Natural killer cell treated with Interleukin-12 subunit alpha and Interleukin-12 subunit beta and Interleukin-15 and Interleukin-18, amount 100 ng/mL, for 72 hours (primary cell): ENCODE measurements around the gene TAC3. TPM values are rescaled to one million over a fixed set of nuclear protein-coding genes. Genes with fewer than 3 reads are reported as not detected.
"Not testable (repeated sequence)": the region's sequence is repeated elsewhere in the genome, so short reads cannot be mapped to it uniquely, and the experiment has no call there.

Experiments used
- ATAC-seq, 2 donors: fragments of 150-1000 bp; cut with Tn5 transposase in 1 of 2; sonication (Bioruptor Pico), chemical (Tn5 transposase) in 1 of 2; 2 replicates each; pipeline ENCODE4 v1.10.0; 2021
- DNase-seq: peaks from one replicate; pipeline ENCODE4 v3.0.0; 2022; ENCODE audit warnings: low spot score
- H3K27ac Mint-ChIP-seq, 2 donors: 1 replicate in 1 of 2; 2 replicates in 1 of 2; pipeline ENCODE4 v1.8.0; 2022; ENCODE audit warnings: mixed read lengths in 2 of 2, mild to moderate bottlenecking in 1 of 2, moderate library complexity in 1 of 2
- H3K27me3 Mint-ChIP-seq, 2 donors: 1 replicate in 1 of 2; 2 replicates in 1 of 2; pipeline ENCODE4 v1.8.0; 2022; ENCODE audit warnings: mixed read lengths in 2 of 2
- H3K36me3 Mint-ChIP-seq: one replicate; pipeline ENCODE4 v1.8.0; 2022; ENCODE audit warnings: mixed read lengths
- H3K4me1 Mint-ChIP-seq, 2 donors: 1 replicate in 1 of 2; 2 replicates in 1 of 2; pipeline ENCODE4 v1.8.0; 2022; ENCODE audit warnings: low read depth in 2 of 2, mixed read lengths in 2 of 2, mild to moderate bottlenecking in 1 of 2
- H3K4me3 Mint-ChIP-seq: one replicate; pipeline ENCODE4 v1.8.0; 2022; ENCODE audit warnings: mixed read lengths
- H3K9me3 Mint-ChIP-seq: 2 replicates; pipeline ENCODE4 v1.8.0; 2022; ENCODE audit warnings: mixed read lengths
- total RNA-seq, 2 donors: library from RNA; stranded (reverse); gene quantifications; one replicate each; pipeline ENCODE4 v1.2.3, GENCODE V29; 2022

Gene TAC3
- total RNA-seq, 2 donors from 2014 or later, result 0.45 TPM; not detected in 1

- Mint-ChIP-seq H3K36me3 (no peaks in the 10 kb centered on the region), H3K9me3 (no peaks in the 10 kb centered on the region), H3K4me1 (peaks cover 16 to 20% of the 10 kb centered on the region in 2 donors), H3K27me3 (peaks cover 0 to 16% of the 10 kb centered on the region in 2 donors), H3K27ac (peak overlapping the region in 1 of 2 donors; percentile 22), H3K4me3 (no peak overlapping the region)
- no peak for ATAC-seq
- no peak for DNase-seq
Observed at GRCh38 chr12:57027011-57027804, 10.9 kb upstream of the TAC3 start.

GRCh38 chr12:57025196-57025595 lies 8.9 kb upstream of the TAC3 start:
- no peak overlapping the region for H3K27ac Mint-ChIP-seq
- no peak for DNase-seq
- H3K27me3 Mint-ChIP-seq, result peaks cover 0 to 16% of the 10 kb centered on the region in 2 donors
- no peaks in the 10 kb centered on the region for H3K9me3 Mint-ChIP-seq
- no peak overlapping the region for H3K4me3 Mint-ChIP-seq
- peaks cover 8 to 11% of the 10 kb centered on the region in 2 donors for H3K4me1 Mint-ChIP-seq
- H3K36me3 Mint-ChIP-seq, result no peaks in the 10 kb centered on the region
- ATAC-seq, result no peak

DNA sequence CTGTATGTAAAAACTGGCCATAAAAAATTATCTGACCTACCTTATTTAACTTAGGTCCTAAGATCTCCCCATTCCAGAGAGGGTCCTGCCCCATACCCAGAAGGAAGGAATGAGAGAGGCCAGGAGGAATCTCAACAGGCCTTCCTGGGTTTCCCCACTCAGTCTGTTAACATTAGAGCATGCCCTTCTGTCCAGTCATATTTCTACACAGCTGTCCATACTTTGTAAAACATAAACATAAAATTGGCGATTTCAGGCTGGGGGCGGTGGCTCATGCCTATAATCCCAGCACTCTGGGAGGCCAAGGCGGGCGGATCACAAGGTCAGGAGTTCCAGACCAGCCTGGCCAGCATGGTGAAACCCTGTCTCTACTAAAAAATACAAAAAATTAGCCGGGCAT lies 6.0 kb upstream of the TAC3 start:
- peaks cover 0 to 10% of the 10 kb centered on the region in 2 donors for H3K27me3 Mint-ChIP-seq
- not testable (repeated sequence) for H3K4me1 Mint-ChIP-seq, ATAC-seq

GRCh38 chr12:57019983-57020719 lies 3.8 kb upstream of the TAC3 start:
- Mint-ChIP-seq H3K36me3 (no peaks in the 10 kb centered on the region), H3K27ac (no peak overlapping the region), H3K27me3 (peaks cover 5 to 7% of the 10 kb centered on the region in 2 donors), H3K9me3 (no peaks in the 10 kb centered on the region), H3K4me3 (no peak overlapping the region), H3K4me1 (no peaks in the 10 kb centered on the region)
- ATAC-seq (no peak), DNase-seq (no peak)

More for the DNA sequence above, 6.0 kb upstream of the TAC3 start:
- not testable (repeated sequence) for H3K36me3 Mint-ChIP-seq, DNase-seq, H3K9me3 Mint-ChIP-seq, H3K4me3 Mint-ChIP-seq, H3K27ac Mint-ChIP-seq

DNA sequence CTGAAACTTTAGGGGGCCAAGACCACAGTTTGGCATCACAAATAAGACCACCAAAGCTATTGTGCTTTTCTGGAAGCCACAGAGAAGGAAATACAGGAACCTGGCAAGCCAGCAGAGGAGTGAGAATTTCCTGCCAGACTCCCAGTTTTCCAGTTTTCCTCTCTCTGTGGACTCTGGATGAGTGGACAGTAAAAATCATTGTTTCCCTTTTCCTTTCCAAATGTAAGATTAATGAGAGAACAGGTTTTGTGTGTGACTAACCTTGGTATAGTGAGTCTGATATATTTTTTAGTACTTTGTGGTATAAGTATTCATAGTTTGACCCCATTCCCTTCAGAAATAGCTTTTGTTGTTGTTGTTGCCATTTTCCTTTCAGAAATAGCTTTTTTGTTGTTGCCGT lies 2.6 kb upstream of the TAC3 start:
- H3K27ac Mint-ChIP-seq, result no peak overlapping the region
- no peaks in the 10 kb centered on the region for H3K4me1 Mint-ChIP-seq
- H3K9me3 Mint-ChIP-seq, result no peaks in the 10 kb centered on the region
- H3K4me3 Mint-ChIP-seq, result no peak overlapping the region
- DNase-seq (no peak), ATAC-seq (no peak)
- no peaks in the 10 kb centered on the region for H3K36me3 Mint-ChIP-seq
- peaks cover 18% of the 10 kb centered on the region in 2 donors for H3K27me3 Mint-ChIP-seq

DNA sequence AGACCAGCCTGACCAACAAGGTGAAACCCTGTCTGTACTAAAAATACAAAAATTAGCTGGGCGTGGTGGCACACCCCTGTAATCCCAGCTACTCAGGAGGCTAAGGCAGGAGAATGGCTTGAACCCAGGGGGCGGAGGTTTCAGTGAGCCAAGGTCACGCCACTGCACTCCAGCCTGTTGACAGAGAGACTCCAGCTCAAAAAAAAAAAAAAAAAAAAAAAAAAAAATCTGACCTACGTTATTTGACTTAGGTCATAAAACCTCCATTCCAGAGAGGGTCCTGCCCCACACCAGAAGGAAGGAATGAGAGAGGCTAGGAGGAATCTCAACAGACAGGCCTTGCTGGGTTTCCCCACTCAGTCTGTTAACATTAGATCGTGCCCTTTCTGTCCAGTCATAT lies 2.0 kb upstream of the TAC3 start:
- not testable (repeated sequence) for ATAC-seq, H3K9me3 Mint-ChIP-seq, H3K27ac Mint-ChIP-seq, DNase-seq, H3K4me1 Mint-ChIP-seq, H3K4me3 Mint-ChIP-seq, H3K36me3 Mint-ChIP-seq
- H3K27me3 Mint-ChIP-seq, result peaks cover 20 to 22% of the 10 kb centered on the region in 2 donors

GRCh38 chr12:57012600-57013465 lies 3.5 kb downstream of the TAC3 start:
- no peak overlapping the region for H3K4me3 Mint-ChIP-seq
- H3K36me3 Mint-ChIP-seq, result no peaks in the 10 kb centered on the region
- no peak overlapping the region for H3K27ac Mint-ChIP-seq

GRCh38 chr12:57011438-57012424 lies 4.6 kb downstream of the TAC3 start:
- H3K36me3 Mint-ChIP-seq, result no peaks in the 10 kb centered on the region
- H3K9me3 Mint-ChIP-seq, result no peaks in the 10 kb centered on the region
- H3K4me1 Mint-ChIP-seq, result peaks cover 11 to 20% of the 10 kb centered on the region in 2 donors
- DNase-seq, result no peak
- ATAC-seq, result peak; percentile 26 to 36
- peaks cover 28 to 33% of the 10 kb centered on the region in 2 donors for H3K27me3 Mint-ChIP-seq
- H3K27ac Mint-ChIP-seq, result no peak overlapping the region
- no peak overlapping the region for H3K4me3 Mint-ChIP-seq

More at GRCh38 chr12:57012600-57013465, 3.5 kb downstream of the TAC3 start:
- Mint-ChIP-seq H3K4me1 (peaks cover 3 to 13% of the 10 kb centered on the region in 2 donors), H3K9me3 (no peaks in the 10 kb centered on the region), H3K27me3 (peaks cover 29 to 33% of the 10 kb centered on the region in 2 donors)
- ATAC-seq (no peak), DNase-seq (no peak)

DNA sequence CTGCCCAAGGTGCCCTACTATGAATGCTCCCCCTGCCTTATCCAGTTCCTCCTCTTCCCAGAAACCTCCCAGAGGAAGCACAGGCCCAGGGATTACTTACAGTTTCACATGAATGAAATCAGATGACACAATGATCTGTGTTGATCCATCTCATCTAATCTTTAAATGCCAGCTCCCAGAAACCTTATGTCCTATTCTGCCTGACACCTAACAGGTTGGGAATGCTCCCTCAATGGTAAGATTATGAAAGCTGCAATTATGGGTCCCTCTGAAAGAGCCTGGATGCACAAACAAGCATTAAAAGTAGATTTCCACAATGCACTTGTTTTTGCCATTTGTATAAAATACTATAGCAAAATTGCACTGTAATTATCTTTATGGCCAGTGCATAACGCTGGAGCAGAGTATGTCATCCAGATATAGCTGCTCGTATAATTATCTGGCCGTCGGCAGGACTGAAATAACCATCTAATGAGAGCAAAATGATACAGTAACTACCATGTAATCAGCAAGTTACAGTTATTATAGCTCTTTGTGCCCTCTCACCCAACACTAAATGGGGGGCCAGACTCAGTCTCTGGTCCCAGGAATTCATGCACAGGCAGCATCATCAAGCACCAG lies 5.6 kb downstream of the TAC3 start:
- Mint-ChIP-seq H3K27me3 (peaks cover 26 to 33% of the 10 kb centered on the region in 2 donors), H3K36me3 (peaks cover under 1% of the 10 kb centered on the region), H3K4me3 (no peak overlapping the region), H3K27ac (no peak overlapping the region), H3K4me1 (peaks cover 14 to 24% of the 10 kb centered on the region in 2 donors), H3K9me3 (no peaks in the 10 kb centered on the region)
- DNase-seq (no peak), ATAC-seq (no peak)

DNA sequence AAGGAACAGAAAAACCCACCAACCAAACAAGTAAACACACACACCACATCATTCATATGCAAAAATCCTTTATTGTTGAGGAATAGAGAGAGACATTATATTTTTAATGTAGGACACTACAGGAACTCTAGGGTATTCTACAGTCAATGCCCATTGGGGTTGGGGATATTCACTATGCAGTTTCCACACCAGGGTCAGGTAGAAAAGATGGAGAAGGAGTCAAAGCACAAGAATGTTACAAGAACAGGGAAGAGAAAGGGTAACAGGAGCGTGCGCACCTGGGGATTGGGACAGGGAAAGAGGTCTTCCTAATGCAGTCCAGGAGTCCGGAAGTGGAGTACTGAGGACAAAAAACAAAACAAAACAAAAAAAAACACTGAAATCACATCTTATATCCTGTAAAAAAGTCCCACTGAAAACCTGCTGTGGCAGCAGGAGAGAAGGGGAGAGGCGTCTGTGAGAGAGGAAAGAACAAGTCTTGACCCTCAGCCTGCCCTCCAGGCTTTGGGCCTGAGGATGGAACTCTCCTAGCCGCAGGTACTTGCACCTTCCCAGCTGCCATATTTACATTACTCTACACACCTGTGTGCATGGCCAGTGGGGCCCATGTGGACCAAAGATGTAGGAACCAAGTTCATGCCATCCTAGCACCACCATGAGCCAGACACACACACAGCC lies 6.2 kb downstream of the TAC3 start:
- no peak overlapping the region for H3K27ac Mint-ChIP-seq
- no peak for ATAC-seq
- no peak overlapping the region for H3K4me3 Mint-ChIP-seq
- H3K4me1 Mint-ChIP-seq, result peaks cover 20 to 31% of the 10 kb centered on the region in 2 donors
- peaks cover 7% of the 10 kb centered on the region for H3K36me3 Mint-ChIP-seq
- peaks cover 24 to 27% of the 10 kb centered on the region in 2 donors for H3K27me3 Mint-ChIP-seq
- no peaks in the 10 kb centered on the region for H3K9me3 Mint-ChIP-seq
- DNase-seq, result no peak

DNA sequence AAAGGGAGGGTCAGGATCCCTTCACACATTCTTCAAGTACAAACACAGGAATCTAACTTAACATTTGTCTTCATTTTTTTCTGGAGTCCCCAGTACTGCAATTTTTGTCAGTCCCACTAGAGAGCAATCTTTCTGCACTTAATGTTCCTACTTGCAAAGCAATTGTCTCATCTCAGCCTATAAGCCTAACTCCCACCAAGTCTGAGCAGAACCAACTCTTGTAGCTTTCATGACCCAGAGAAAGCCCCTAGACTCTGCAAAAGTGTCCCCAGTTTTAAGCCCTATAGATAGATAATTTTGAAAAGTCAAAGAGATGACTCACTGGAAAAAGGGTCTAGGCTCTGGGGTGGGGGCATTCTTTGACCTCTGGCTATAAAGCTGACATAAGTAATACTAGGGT lies 8.2 kb downstream of the TAC3 start:
- Mint-ChIP-seq H3K36me3 (peaks cover 18% of the 10 kb centered on the region), H3K4me1 (peaks cover 30 to 45% of the 10 kb centered on the region in 2 donors), H3K4me3 (no peak overlapping the region), H3K27ac (peak overlapping the region in 1 of 2 donors; percentile 85), H3K9me3 (no peaks in the 10 kb centered on the region), H3K27me3 (peaks cover 10% of the 10 kb centered on the region in 2 donors)
- no peak for ATAC-seq
- no peak for DNase-seq
